WTC11 (cell line): ENCODE measurements around the gene OBI1.

Experiments
- AR ChIP-seq: fragments of 250-450 bp; sonication (Bioruptor Pico); IDR thresholded peaks from 2 replicates; pipeline ENCODE4 v1.9.0; 2021; ENCODE audit warnings: mild to moderate bottlenecking
- ATF3 ChIP-seq: sonication (generic); formaldehyde crosslinking; conservative IDR thresholded peaks from 2 replicates; pipeline ENCODE4 v1.8.1; 2022; ENCODE audit warnings: mild to moderate bottlenecking, missing genetic modification reagents
- CREB1 ChIP-seq: sonication (generic); formaldehyde crosslinking; IDR thresholded peaks from 2 replicates; pipeline ENCODE4 v1.8.0; 2023; ENCODE audit warnings: mild to moderate bottlenecking, missing genetic modification reagents
- CTCF ChIP-seq: fragments of 200-600 bp; IDR thresholded peaks from 2 replicates; pipeline ENCODE4 v1.8.0; 2022; ENCODE audit warnings: antibody characterized with exemption
- FOXP4 ChIP-seq: sonication (generic); formaldehyde crosslinking; IDR thresholded peaks from 2 replicates; pipeline ENCODE4 v1.8.0; 2022; ENCODE audit warnings: mild to moderate bottlenecking, missing genetic modification reagents
- HMGXB4 ChIP-seq: sonication (generic); formaldehyde crosslinking; IDR thresholded peaks from 2 replicates; pipeline ENCODE4 v1.8.1; 2023; ENCODE audit warnings: mild to moderate bottlenecking, moderate library complexity, missing genetic modification reagents
- NFATC4 ChIP-seq: fragments of 250-450 bp; sonication (Bioruptor Pico); IDR thresholded peaks from 2 replicates; pipeline ENCODE4 v1.9.0; 2021; ENCODE audit warnings: mild to moderate bottlenecking
- USF2 ChIP-seq: sonication (generic); formaldehyde crosslinking; IDR thresholded peaks from 2 replicates; pipeline ENCODE4 v1.8.1; 2023; ENCODE audit warnings: mild to moderate bottlenecking, missing genetic modification reagents, moderate library complexity
- ZNF317 ChIP-seq: sonication (generic); formaldehyde crosslinking; IDR thresholded peaks from 2 replicates; pipeline ENCODE4 v1.8.1; 2023; ENCODE audit warnings: low read depth, mild to moderate bottlenecking, moderate library complexity, missing genetic modification reagents, borderline replicate concordance
- ZNF423 ChIP-seq: fragments of 250-450 bp; sonication (Bioruptor Pico); IDR thresholded peaks from 2 replicates; pipeline ENCODE4 v2.1.2; 2022; ENCODE audit warnings: mild to moderate bottlenecking, moderate library complexity

- TF ChIP-seq FOXP4 (CRISPR knock-in tag): no peak
- TF ChIP-seq ATF3 (CRISPR knock-in tag): no peak
- TF ChIP-seq AR (CRISPR knock-in tag): no peak
- TF ChIP-seq CTCF: no peak
- no peak for TF ChIP-seq HMGXB4 (CRISPR knock-in tag)
- no peak for TF ChIP-seq CREB1 (CRISPR knock-in tag)
- no peak for TF ChIP-seq USF2 (CRISPR knock-in tag)
- TF ChIP-seq NFATC4: no peak
- no peak for TF ChIP-seq ZNF317
- no peak for TF ChIP-seq ZNF423 (CRISPR knock-in tag)
These were observed 48.5 kb downstream of the OBI1 start for GRCh38 chr13:78610381-78610883.
